Ascending aorta (tissue), 2 donors: Measurements from ENCODE around the gene GAB2. TPM values are rescaled to one million over a fixed set of nuclear protein-coding genes. Genes with fewer than 3 reads are reported as not detected.

Experiments
- DNase-seq, 2 donors: peaks; one replicate each; pipeline ENCODE4 v3.0.0-alpha.2; 2019; ENCODE audit warnings: low spot score in 2 of 2
- H3K27ac ChIP-seq, 2 donors: fragments of 200-600 bp; sonication (generic); one replicate each; pipeline ENCODE4 v1.5.1; 2016 to 2017; ENCODE audit warnings: mild to moderate bottlenecking in 1 of 2
- H3K27me3 ChIP-seq: fragments of 200-600 bp; sonication (generic); one replicate; pipeline ENCODE4 v1.5.1; 2017
- H3K36me3 ChIP-seq, 2 donors: fragments of 200-600 bp; sonication (generic); one replicate each; pipeline ENCODE4 v1.5.1; 2016
- H3K4me1 ChIP-seq, 2 donors: fragments of 200-600 bp; sonication (generic); one replicate each; pipeline ENCODE4 v1.5.1; 2016 to 2017; ENCODE audit warnings: mild to moderate bottlenecking in 1 of 2
- H3K4me3 ChIP-seq, 2 donors: fragments of 200-600 bp; sonication (generic); one replicate each; pipeline ENCODE4 v1.5.1; 2016 to 2017; ENCODE audit warnings: mild to moderate bottlenecking in 1 of 2
- H3K9me3 ChIP-seq, 2 donors: fragments of 200-600 bp; sonication (generic); one replicate each; pipeline ENCODE4 v1.5.1; 2016
- CTCF ChIP-seq, 3 experiments: fragments of 200-600 bp in 2 of 3; fragments of 450-650 bp in 1 of 3; sonication (generic) in 2 of 3; IDR thresholded peaks; one replicate each; pipeline ENCODE4 v1.5.1; 2016 to 2019; ENCODE audit warnings: antibody characterized with exemption in 3 of 3, mild to moderate bottlenecking in 1 of 3, moderate library complexity in 1 of 3
- intact Hi-C: fragments of 100-400 bp; cut with DNase I; formaldehyde crosslinking; loops from one replicate; pipeline ENCODE4 v1.15.1; 2023
- total RNA-seq: library from RNA; depleted of rRNA; stranded (reverse); fragments of >200 nt; gene quantifications from one replicate; pipeline ENCODE4 v1.1.0, GENCODE V29; 2016

Gene GAB2
- total RNA-seq, 1 donor from 2014 or later: 21.6 TPM

GRCh38 chr11:78325274-78325781 lies 92.3 kb downstream of the GAB2 start:
- Histone ChIP-seq H3K27me3 (no peaks in the 10 kb centered on the region), H3K4me1 (no peaks in the 10 kb centered on the region), H3K9me3 (peaks cover 0 to 5% of the 10 kb centered on the region in 2 donors), H3K36me3 (no peaks in the 10 kb centered on the region), H3K27ac (no peak overlapping the region), H3K4me3 (no peak overlapping the region)
- no peak for TF ChIP-seq CTCF (IDR thresholded peaks at IDR 0.05)
- intact Hi-C loops: no loop called here
- no peak for DNase-seq

DNA sequence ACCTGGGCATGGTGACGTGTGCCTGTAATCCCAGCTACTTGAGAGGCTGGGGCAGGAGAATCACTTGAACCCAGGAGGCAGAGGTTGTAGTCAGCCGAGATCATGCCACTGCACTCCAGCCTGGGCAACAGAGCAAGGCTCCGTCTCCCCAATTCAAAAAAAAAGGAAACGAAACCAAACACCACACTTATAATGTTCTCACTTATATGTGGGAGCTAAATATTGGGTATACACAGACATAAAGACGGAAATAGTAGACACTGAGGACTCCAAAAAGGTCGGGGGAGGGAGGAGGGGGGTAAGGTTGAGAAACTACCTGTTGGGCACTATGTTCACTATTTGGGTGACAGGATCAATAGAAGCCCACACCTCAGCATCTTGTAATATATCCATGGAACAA lies 94.3 kb downstream of the GAB2 start:
- Histone ChIP-seq H3K27ac (no peak overlapping the region), H3K36me3 (no peaks in the 10 kb centered on the region), H3K4me3 (no peak overlapping the region), H3K27me3 (no peaks in the 10 kb centered on the region), H3K9me3 (peaks cover 0 to 5% of the 10 kb centered on the region in 2 donors), H3K4me1 (peaks cover 2 to 18% of the 10 kb centered on the region in 2 donors)
- DNase-seq: no peak
- TF ChIP-seq CTCF (IDR thresholded peaks at IDR 0.05): no peak
- intact Hi-C loops: no loop called here

GRCh38 chr11:78319453-78319955 lies 98.1 kb downstream of the GAB2 start:
- H3K27me3 ChIP-seq: no peaks in the 10 kb centered on the region
- peaks cover 3 to 23% of the 10 kb centered on the region in 2 donors for H3K4me1 ChIP-seq
- H3K9me3 ChIP-seq: no peaks in the 10 kb centered on the region
- intact Hi-C loops: no loop called here
- peak overlapping the region in 1 of 2 donors; percentile 48 for H3K27ac ChIP-seq
- no peak for DNase-seq
- no peak for TF ChIP-seq CTCF (IDR thresholded peaks at IDR 0.05)
- no peaks in the 10 kb centered on the region for H3K36me3 ChIP-seq
- H3K4me3 ChIP-seq: no peak overlapping the region

DNA sequence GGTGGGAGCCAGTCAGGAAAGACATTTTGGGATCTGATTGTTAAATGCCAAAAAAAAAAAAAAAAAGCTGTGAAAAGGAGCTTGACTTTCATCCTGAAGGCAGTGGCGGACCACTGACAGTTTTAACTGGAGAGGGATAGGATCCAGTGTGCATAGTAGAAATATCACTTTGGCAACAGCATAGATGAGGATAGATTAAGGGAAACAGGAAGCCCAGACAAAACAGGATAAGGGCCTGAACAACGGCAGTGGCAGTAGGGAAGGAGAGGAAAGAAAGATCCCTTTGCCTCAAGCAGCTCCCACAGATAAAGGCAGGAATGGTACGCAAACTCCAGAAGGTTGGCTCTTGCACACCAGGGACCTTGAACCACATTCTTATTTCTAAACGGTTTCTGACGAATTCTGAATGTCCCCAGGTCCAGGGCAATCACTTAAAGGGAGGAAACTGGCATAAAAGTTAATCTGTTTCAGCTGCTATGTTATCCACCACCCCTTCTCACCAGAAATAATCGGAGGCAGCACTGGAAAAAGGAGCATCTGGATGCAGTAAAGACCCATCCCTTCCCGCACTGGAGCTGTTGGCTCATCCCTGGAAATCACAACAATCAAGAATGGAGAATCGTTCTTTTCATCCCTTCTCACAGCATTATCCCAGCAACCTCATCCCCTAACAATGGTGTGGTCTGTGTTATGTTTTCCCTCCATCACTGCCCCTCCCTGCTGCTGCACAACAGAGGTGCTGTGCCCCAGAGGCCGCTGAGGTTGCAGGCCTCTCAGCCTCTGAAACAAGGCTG lies 99.1 kb downstream of the GAB2 start:
- H3K27ac ChIP-seq: peak overlapping the region; percentile 48 to 62
- peak overlapping the region in 1 of 2 donors; percentile 0 for H3K4me3 ChIP-seq
- intact Hi-C loops: no loop called here
- DNase-seq: no peak
- H3K9me3 ChIP-seq: no peaks in the 10 kb centered on the region
- peaks cover 3 to 31% of the 10 kb centered on the region in 2 donors for H3K4me1 ChIP-seq
- H3K36me3 ChIP-seq: no peaks in the 10 kb centered on the region
- TF ChIP-seq CTCF (IDR thresholded peaks at IDR 0.05): no peak
- no peaks in the 10 kb centered on the region for H3K27me3 ChIP-seq

- Histone ChIP-seq H3K27ac (no peak overlapping the region), H3K9me3 (no peaks in the 10 kb centered on the region), H3K27me3 (no peaks in the 10 kb centered on the region), H3K36me3 (no peaks in the 10 kb centered on the region), H3K4me1 (peaks cover 14 to 56% of the 10 kb centered on the region in 2 donors), H3K4me3 (no peak overlapping the region)
- DNase-seq: no peak
- no peak for TF ChIP-seq CTCF (IDR thresholded peaks at IDR 0.05)
- intact Hi-C loops: no loop called here
These were observed 101.9 kb downstream of the GAB2 start for GRCh38 chr11:78315724-78316123.
